GM12878 (cell line): ENCODE data around the gene GPC6.

Experiments
- CTCF ChIP-seq, 3 experiments: IDR thresholded peaks in 2 of 3; conservative IDR thresholded peaks in 1 of 3; 2 replicates each; pipeline ENCODE4 v1.5.1; 2011; ENCODE audit warnings: low read depth in 3 of 3, low read length in 3 of 3, mild to moderate bottlenecking in 3 of 3, control low read depth in 2 of 3, moderate library complexity in 2 of 3, inconsistent platforms in 1 of 3, mixed read lengths in 1 of 3; ENCODE audit not compliant: control insufficient read depth in 2 of 3, insufficient read depth in 1 of 3; ENCODE audit errors: extremely low read depth in 1 of 3
- FOXM1 ChIP-seq: IDR thresholded peaks from 2 replicates; pipeline ENCODE4 v1.6.1; 2012; ENCODE audit warnings: low read depth, mild to moderate bottlenecking, inconsistent platforms, low read length, moderate library complexity
- NBN ChIP-seq: fragments of 450-650 bp; IDR thresholded peaks from 2 replicates; pipeline ENCODE4 v1.6.1; 2016
- SIX5 ChIP-seq: IDR thresholded peaks from 2 replicates; pipeline ENCODE4 v1.6.1; 2011; ENCODE audit warnings: mild to moderate bottlenecking, low read depth, low read length, moderate library complexity; ENCODE audit not compliant: severe bottlenecking
- STAT3 ChIP-seq: IDR thresholded peaks from 2 replicates; pipeline ENCODE4 v1.6.1; 2011; ENCODE audit warnings: low read depth, low read length, improper control_type of control experiment
- TAF1 ChIP-seq: IDR thresholded peaks from 2 replicates; pipeline ENCODE4 v1.6.1; 2011; ENCODE audit warnings: mild to moderate bottlenecking, low read depth, low read length, borderline replicate concordance
- TCF12 ChIP-seq: IDR thresholded peaks from 2 replicates; pipeline ENCODE4 v1.6.1; 2011; ENCODE audit warnings: low read depth, mild to moderate bottlenecking, low read length
- ZNF274 ChIP-seq: IDR thresholded peaks from one replicate; pipeline ENCODE4 v1.8.0; 2011; ENCODE audit not compliant: insufficient read length, insufficient read depth

- TF ChIP-seq STAT3 (no peak), FOXM1 (no peak), TCF12 (no peak), NBN (no peak), CTCF (IDR thresholded peaks at IDR 0.05 in 2 of 3, conservative IDR thresholded peaks at IDR 0.05 in 1 of 3; ENCODE audit: control insufficient read depth in 2 of 3, extremely low read depth in 1 of 3, insufficient read depth in 1 of 3, low read depth in 3 of 3, low read length in 3 of 3) (no peak), TAF1 (no peak), ZNF274 (no peak), SIX5 (no peak)
These were observed 1012.5 kb downstream of the GPC6 start for GRCh38 chr13:94239135-94239534.
